Stimulated activated CD8-positive, alpha-beta memory T cell treated with anti-CD3 and anti-CD28 coated beads, Interleukin-12 subunit alpha, Interleukin-12 subunit beta, amount 100 ng/mL, for 4 hours (primary cell): ENCODE measurements around the gene C1QTNF3.

Experiments used
- DNase-seq: peaks from one replicate; pipeline ENCODE4 v3.0.0-alpha.2; 2020; ENCODE audit warnings: low read depth

The C1QTNF3 gene

DNA sequence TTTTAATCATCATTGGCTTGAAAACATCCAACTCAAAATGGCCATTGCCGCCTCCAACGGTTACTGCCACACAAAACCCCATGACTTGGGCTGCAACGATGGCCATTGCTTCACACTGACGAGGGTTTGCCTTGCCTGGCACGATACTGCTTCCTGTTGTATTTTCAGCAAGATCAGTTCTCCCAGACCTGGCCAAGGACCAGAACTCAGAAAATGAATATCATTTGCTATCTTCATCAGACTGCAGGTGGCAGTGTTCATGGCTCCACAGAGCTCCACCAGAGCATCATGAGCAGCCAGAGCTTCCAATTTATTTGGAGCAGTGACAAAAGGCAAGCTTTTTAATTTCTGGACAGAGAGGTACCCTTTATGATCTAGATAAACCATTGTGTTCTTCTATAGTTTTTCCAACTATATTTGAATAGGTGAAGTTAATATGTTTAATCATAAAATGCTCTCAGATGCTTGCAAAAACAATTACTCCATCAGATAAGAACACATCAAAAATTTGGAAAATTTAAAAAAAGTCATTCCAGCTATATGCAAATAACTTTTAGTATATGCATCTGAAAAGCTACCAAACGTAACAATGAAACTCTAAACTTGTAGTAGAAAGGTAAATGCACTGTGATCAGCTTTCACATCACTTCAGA lies 45.6 kb downstream of the C1QTNF3 start:
- DNase-seq, result no peak

DNA sequence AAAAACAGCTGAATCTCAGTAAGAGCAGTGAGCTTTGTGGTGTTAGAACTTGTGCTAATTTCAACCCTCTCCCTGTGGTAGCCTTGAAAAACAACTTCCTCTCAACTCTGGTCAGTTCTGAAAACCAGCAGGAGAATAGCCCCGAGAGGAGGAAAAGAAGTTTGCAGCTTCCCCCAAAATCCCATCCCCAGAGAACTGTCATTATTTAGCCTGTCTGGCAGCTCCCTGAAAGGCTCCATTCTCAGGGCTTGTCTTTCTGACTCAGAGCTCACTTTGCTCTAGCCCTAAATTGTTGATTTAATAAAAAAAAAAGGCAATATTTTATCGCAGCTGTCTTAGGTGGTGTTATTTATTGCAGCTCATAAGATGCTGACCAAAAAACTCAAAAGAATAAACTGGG lies 47.1 kb downstream of the C1QTNF3 start:
- DNase-seq, result no peak

DNA sequence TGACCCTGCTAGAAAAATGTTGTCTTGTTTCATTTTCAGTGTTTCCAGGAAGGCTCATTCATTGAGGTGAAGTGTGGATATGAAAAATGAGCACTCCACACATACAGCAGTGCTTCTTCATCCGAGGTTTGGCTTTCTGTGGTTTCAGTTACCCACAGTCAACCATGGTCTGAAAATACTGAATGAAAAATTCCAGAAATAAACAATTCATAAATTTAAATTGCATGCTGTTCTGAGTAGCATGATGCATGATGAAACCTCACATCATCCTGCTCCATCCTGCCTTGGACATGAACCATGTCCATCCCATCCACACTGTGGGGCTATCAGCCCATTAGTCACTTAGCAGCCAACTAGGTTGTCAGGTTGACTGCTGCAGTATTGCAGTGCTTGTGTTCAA lies 48.2 kb downstream of the C1QTNF3 start:
- no peak for DNase-seq

DNA sequence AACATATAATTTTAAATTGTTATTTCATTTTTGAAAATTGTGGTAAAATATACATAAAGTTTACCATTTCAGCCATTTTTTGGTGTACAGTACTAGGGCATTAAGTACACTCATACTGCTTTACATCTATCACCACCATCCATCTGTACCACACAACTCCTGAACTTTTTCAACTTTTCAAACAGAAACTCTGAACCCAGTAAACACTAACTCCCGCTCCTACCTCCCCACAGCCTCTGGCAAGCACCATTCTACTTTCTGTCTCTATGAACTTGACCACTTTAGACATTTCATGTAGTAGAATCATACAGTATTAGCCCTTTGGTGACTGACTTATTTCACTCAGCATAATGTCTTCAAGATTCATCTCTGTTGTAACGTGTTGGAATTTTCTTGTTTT lies 50.1 kb downstream of the C1QTNF3 start:
- no peak for DNase-seq

DNA sequence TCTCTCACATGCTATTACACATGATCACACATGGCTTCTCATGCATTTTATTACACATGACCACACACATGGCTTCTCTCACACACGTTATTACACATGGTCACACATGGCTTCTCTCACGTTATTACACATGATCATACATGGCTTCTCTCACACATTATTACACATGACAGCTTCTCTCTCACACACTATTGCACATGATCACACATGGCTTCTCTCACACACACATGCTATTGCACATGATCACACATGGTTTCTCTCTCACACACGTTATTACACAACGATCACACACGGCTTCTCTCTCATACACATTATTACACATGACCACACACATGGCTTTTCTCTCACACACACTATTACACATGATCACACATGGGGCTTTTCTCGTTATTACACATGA lies 57.6 kb downstream of the C1QTNF3 start:
- no peak for DNase-seq

DNA sequence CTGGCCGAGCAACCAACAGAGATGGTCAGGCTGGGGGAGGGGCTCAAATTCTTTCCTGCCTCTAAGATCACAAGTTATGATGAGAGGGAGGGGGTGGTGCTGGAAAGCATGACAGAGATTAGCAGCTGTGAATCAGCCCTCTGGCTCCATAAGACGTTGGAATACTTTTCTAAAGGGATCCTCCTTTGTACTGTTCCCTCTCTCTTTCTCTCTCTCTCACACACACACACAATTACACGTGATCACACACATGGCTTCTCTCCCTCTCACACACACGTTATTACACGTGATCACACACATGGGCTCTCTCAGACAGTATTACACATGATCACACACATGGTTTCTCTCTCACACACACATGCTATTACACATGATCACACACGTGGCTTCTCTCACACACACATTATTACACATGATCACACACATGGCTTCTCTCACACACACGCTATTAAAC lies 58.3 kb downstream of the C1QTNF3 start, which contains the start of gene SLC45A2:
Gene SLC45A2 (minus strand): TSS at position 23 of the 454 bp plus-strand sequence. CDS start 110 bp downstream, outside the sequence.
- no peak for DNase-seq

DNA sequence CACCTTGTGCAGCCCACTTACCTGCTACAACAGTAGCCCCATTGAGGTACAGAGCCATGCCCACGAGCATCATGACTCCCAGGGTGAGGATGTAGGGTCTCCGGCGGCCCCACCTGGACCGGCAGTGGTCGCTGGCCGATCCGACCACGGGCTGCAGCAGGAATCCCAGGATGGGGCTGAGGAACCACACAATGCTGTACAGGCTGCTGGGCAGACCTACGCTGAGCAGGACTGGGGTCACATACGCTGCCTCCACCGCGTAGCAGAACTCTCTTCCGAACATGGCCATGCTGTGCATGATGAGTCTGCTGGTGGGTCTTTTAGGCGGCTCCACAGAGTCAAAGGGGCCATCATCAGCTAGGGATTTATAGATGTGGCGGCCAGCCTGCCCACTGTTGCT lies 58.8 kb downstream of the C1QTNF3 start:
- DNase-seq, result no peak

DNA sequence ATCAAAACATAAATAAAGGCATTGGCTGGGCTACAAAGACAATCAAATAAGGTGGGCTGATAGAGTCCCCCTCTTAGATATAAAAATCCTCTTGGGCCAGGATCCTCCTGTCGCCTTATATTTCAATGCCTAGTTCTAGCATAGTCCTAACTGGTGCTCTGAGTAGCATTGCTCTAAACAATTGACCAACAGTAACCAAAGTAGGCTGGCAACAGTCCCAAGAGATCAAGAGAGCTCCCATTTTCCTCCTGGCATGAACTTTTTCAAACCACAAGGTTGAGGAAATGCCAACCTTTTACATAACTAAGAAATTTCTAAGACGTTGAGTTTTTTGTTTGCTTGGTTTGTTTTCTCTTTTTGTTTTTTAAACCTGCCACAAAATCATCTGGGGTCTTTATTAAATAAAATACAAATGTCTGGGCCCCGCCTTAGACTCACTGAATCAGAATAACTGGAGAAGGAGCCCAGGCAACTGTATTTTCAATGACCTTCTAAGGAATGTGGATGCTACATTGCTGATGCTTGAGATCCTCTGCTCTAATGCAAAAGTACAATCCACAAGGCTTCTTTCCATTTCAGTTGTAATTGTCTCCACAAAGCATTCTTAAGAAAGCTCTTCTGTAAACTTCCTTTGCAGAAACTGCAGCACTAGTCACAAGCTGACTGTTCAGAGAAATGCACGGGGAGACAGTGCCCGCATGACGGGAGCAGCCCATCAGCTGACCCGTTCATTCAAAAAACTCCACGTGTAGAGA lies 61.4 kb downstream of the C1QTNF3 start:
- no peak for DNase-seq

DNA sequence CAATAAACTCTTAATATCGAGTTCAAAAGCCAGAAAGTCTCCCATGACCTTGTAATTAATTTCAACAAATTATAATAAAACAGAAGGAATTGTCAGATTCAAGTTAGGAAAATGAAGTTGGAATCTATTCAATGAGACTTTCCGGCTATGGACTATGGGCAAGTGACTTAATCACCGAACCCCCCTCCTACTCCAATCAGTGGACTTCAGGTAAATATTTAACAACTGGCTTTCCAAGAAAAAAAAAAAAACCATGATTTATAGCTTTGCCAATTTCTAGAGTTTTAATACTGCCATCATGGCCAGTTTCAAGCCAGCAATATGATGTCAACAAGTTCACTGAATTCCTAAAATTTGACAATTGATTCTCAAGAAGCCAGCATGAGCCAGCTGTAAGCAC lies 63.0 kb downstream of the C1QTNF3 start:
- DNase-seq, result no peak

DNA sequence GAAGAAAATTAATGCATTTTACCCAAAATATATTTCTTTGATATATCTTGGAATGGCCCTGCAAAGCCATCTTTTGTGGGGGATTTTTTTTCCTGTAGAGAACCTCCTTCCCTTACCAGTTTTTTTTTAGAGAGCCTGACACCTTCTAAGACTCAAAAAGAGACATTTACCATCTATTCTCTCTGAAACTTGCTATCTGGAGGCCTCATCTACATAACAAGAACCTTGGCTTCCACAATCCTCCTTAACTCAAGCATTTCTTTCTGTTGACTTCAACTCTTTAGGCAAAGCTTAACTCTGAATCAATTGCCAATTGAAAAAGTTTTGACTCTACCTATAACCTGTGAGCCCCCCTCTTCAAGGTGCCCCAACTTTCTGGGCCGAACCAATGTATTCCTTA lies 64.7 kb downstream of the C1QTNF3 start:
- DNase-seq, result no peak

DNA sequence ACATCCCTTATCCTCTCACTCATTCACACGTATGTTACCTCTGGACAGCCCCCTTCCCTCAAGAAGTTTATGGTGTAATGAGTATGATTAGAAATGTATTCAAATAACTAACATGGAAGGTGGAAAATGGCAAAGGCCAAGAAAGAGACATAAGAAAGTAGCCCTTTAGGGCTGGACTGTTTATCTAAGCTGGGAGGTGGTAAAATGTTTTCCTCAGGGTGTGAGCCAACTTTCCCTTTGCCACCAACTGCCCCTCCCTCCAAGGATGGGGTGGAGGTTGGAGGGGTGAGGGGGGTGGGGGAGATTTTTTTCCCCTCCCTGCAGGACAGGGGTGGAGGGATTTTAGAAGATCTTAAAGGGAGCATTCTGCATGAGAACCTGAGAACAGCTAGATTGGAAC lies 66.7 kb downstream of the C1QTNF3 start:
- no peak for DNase-seq

DNA sequence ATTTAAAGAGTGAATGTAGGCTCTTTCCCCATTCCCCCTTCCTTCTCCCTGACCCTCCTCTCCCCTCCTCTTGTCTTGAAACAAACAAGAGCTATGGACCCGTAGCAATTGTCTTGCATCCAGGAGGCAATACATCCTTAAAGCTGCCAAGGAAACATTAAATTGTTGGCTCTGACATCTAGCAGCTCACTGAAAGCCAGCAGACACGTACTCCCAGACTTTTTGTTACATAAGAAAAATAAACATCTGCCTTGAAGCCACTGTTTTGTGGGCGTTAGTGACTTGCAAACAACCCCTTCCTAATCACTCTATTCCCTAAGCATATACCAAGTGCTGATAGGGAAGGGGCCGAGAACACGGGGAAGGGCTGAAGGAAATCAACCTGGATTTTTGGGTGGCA lies 67.2 kb downstream of the C1QTNF3 start:
- no peak for DNase-seq

DNA sequence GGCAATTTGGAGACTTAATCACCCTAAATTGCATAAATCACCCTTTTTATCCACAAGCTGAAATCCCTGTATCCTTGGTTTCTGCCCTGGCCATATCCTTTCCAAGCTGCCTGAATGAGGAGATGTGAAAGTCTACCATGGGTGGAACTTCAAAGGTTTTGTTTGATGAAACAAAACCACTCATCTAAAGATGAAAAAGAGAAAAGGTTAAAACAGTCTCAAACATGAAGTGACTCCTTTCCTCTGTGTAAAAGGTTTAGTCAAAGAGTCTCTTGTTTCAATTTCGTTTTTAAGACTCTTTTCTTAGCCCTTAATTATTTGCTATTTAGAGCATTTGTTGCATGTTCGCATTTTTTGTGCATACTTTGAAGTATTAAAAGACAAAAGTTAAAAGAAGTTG lies 69.7 kb downstream of the C1QTNF3 start:
- DNase-seq, result no peak

DNA sequence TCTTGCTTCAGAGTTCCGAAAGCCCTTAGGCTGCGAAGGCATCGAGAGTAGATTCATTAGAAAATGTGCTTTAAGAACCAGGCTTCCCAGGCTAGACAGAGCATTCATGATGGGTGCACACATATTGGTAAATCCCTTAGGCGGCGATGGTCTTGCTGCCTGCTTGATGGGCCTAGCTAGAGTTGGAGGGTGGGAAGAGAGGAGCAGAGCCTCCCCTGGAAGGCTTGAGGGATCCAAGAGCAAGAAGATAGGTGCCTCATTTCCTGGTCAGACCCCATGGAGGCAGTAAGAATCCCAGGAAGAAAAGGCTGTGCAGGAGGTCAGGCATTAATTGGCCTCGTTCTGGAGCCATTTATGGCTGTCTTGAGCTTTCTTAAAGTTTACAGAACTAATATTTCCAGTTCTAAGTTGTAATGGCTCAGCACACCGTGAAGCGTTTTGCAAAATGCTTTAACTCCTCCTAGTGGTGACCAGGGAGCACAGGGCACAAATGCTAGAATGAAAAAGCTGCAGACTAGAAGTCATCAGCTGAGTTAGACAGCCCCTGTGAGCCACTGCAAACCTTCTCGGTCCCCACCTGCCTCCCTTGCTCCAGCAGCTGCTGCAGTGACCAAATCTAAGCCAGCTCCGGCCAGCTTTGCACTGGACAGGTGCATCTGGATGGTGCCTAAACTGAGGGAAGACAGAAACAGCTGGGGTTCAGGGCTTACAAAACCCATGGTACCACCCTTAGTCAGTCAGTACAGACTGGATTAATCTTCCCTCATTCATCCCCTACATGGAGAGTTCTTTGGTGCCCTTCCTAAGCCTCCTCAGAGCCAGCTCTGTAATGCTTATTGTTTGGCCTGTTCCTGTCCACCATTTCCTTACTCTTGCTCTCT lies 73.2 kb downstream of the C1QTNF3 start:
- no peak for DNase-seq

DNA sequence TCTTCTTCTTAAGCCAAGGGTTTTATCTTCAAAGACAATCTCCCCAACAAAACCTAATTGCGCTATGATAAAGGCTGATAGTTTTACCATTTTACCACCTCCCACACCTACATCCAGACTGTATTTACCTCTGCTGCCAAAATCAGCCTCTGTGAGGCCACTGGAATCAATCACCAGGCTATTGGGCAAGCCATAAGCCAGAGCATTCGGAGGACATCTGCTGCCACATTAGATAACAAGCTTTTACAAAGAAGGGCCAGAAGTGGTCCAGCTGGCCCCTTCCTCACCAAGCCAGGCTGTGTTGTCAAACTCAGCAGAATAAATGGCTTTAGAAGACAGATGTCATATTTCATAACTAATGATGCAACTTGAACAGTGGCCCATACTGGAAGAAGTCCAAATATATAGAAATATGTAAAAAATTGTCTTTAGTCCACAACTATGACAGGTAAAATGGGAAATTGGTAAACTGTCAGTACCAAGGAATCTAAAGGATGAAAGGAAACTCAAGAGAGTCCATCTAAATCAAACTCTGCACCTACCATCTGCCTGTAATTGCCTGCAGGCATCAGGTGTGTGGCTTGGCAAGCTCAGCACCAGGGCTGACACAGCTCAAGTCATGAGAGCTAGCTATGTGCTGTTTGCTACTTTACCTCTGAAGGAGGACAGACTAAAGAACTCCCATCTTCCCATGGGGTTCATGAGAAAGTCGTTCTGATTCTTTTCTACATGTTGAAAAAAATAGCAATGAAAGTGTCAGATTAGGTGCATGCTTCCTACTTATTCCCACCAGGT lies 74.6 kb downstream of the C1QTNF3 start:
- DNase-seq, result no peak
